Kidney glomerular epithelial cell (primary cell): Measurements from ENCODE around the gene KEL.

Source experiments
- DNase-seq: peaks from one replicate; lab custom pipeline; 2025; lab: John Stamatoyannopoulos, UW

KEL gene

GRCh38 chr7:142898377-142899170 lies 63.6 kb downstream of the KEL start:
- DNase-seq: no peak

GRCh38 chr7:142897691-142898090 lies 64.5 kb downstream of the KEL start:
- no peak for DNase-seq

GRCh38 chr7:142896741-142897379 lies 65.3 kb downstream of the KEL start:
- no peak for DNase-seq

GRCh38 chr7:142896151-142896550 lies 66.0 kb downstream of the KEL start:
- no peak for DNase-seq

GRCh38 chr7:142894985-142895593 lies 67.1 kb downstream of the KEL start:
- DNase-seq: no peak

GRCh38 chr7:142894112-142894984 lies 67.8 kb downstream of the KEL start:
- no peak for DNase-seq

GRCh38 chr7:142892951-142893350 lies 69.2 kb downstream of the KEL start:
- no peak for DNase-seq

- no peak for DNase-seq
Measured at GRCh38 chr7:142891490-142892082, 70.6 kb downstream of the KEL start.
